SK-N-SH (cell line): ENCODE results near the gene POU4F2. TPM values are rescaled to one million over a fixed set of nuclear protein-coding genes. Genes with fewer than 3 reads are reported as not detected.

Source experiments
- CTCF ChIA-PET: fragments of 300-600, 350-600 bp; formaldehyde crosslinking; extraction: SDS; loops from one replicate; lab custom pipeline; 2021; lab: Yijun Ruan, JAX
- POLR2A ChIA-PET: fragments of 350-600 bp; sonication (Branson Sonifier 250); formaldehyde crosslinking; extraction: SDS; loops from one replicate; lab custom pipeline; 2020; ENCODE audit warnings: antibody characterized with exemption, inconsistent platforms; lab: Yijun Ruan, JAX
- DNase-seq: peaks from one replicate; pipeline ENCODE4 v3.0.0; 2012
- H2AFZ ChIP-seq: fragments of 200-600 bp; sonication (generic); 2 replicates; pipeline ENCODE4 v1.8.1; 2016; ENCODE audit warnings: antibody characterized with exemption, mild to moderate bottlenecking, low read depth
- H3F3A ChIP-seq: fragments of 200-600 bp; sonication (generic); replicated peaks from 2 replicates; pipeline ENCODE3; 2016; ENCODE audit warnings: antibody characterized with exemption, mild to moderate bottlenecking; ENCODE audit not compliant: insufficient read depth
- H3K27ac ChIP-seq, 2 experiments: fragments of 200-500 bp in 1 of 2; fragments of 200-600 bp in 1 of 2; sonication (Bioruptor generic) in 1 of 2; sonication (generic), shearing (Covaris generic) in 1 of 2; 2 replicates each; pipeline versions ENCODE4 v1.5.1 to v1.6.1; 2014 to 2016; ENCODE audit warnings: low read depth in 2 of 2, inconsistent platforms in 1 of 2, low read length in 1 of 2, mild to moderate bottlenecking in 1 of 2, mixed read lengths in 1 of 2
- H3K27me3 ChIP-seq: fragments of 200-600 bp; sonication (generic), shearing (Covaris generic); 2 replicates; pipeline ENCODE4 v1.6.1; 2016; ENCODE audit warnings: mixed run types; ENCODE audit not compliant: insufficient read depth
- H3K36me3 ChIP-seq, 2 experiments: fragments of 200-500 bp in 1 of 2; fragments of 200-600 bp in 1 of 2; sonication (Bioruptor generic) in 1 of 2; sonication (generic) in 1 of 2; replicated peaks in 1 of 2; 2 replicates each; pipeline versions ENCODE3 to v1.5.1; 2014 to 2016; ENCODE audit warnings: low read length in 1 of 2, mild to moderate bottlenecking in 1 of 2; ENCODE audit not compliant: insufficient read depth in 2 of 2, control insufficient read depth in 1 of 2
- H3K4me1 ChIP-seq, 2 experiments: fragments of 200-500 bp in 1 of 2; fragments of 200-600 bp in 1 of 2; sonication (Bioruptor generic) in 1 of 2; sonication (generic), shearing (Covaris generic) in 1 of 2; 2 replicates each; pipeline versions ENCODE4 v1.5.1 to v1.6.1; 2014 to 2016; ENCODE audit warnings: low read depth in 1 of 2, low read length in 1 of 2, mixed run types in 1 of 2; ENCODE audit not compliant: insufficient read depth in 2 of 2, control insufficient read depth in 1 of 2
- H3K4me2 ChIP-seq: fragments of 200-600 bp; sonication (generic), shearing (Covaris generic); 2 replicates; pipeline ENCODE4 v1.6.1; 2017; ENCODE audit warnings: mixed run types
- H3K4me3 ChIP-seq, 2 experiments: fragments of 200-500 bp in 1 of 2; fragments of 200-600 bp in 1 of 2; sonication (Bioruptor generic) in 1 of 2; sonication (generic), shearing (Covaris generic) in 1 of 2; 2 replicates each; pipeline versions ENCODE4 v1.5.1 to v1.8.1; 2014 to 2016; ENCODE audit warnings: low read depth in 2 of 2, inconsistent platforms in 1 of 2, low read length in 1 of 2, mild to moderate bottlenecking in 1 of 2, mixed read lengths in 1 of 2, moderate library complexity in 1 of 2
- H3K79me2 ChIP-seq: fragments of 200-600 bp; sonication (generic); 2 replicates; pipeline ENCODE4 v1.8.1; 2017; ENCODE audit warnings: mild to moderate bottlenecking; ENCODE audit not compliant: insufficient read depth
- H3K9ac ChIP-seq: fragments of 200-600 bp; sonication (generic); 2 replicates; pipeline ENCODE4 v1.6.1; 2017; ENCODE audit warnings: mixed run types
- H3K9me2 ChIP-seq: fragments of 200-600 bp; sonication (generic); 2 replicates; pipeline ENCODE4 v1.6.1; 2017; ENCODE audit warnings: mixed run types
- H3K9me3 ChIP-seq: fragments of 200-600 bp; sonication (generic); 2 replicates; pipeline ENCODE4 v1.6.1; 2017; ENCODE audit warnings: mixed run types, mild to moderate bottlenecking, moderate library complexity
- H4K20me1 ChIP-seq: fragments of 200-600 bp; sonication (generic); 2 replicates; pipeline ENCODE4 v1.6.1; 2017; ENCODE audit warnings: mild to moderate bottlenecking, mixed run types; ENCODE audit not compliant: insufficient read depth
- CHD2 ChIP-seq: fragments of 150-350 bp; IDR thresholded peaks from 2 replicates; pipeline ENCODE4 v1.6.1; 2018; ENCODE audit warnings: low read length; ENCODE audit not compliant: partially characterized antibody
- ELF1 ChIP-seq: IDR thresholded peaks from 2 replicates; pipeline ENCODE4 v1.4.0; 2012
- EZH2phosphoT487 ChIP-seq: fragments of 200-600 bp; sonication (generic); IDR thresholded peaks from 2 replicates; pipeline ENCODE4 v1.6.1; 2017; ENCODE audit warnings: low read depth, mixed run types, mild to moderate bottlenecking, antibody characterized with exemption, moderate library complexity, borderline replicate concordance
- FOSL2 ChIP-seq: IDR thresholded peaks from 2 replicates; pipeline ENCODE4 v1.4.0; 2012; ENCODE audit warnings: low read depth, mild to moderate bottlenecking, moderate library complexity, borderline replicate concordance
- FOXJ3 ChIP-seq: sonication (generic); formaldehyde crosslinking; IDR thresholded peaks from 2 replicates; pipeline ENCODE4 v1.5.1; 2020; ENCODE audit warnings: mild to moderate bottlenecking, missing genetic modification reagents
- FOXM1 ChIP-seq: IDR thresholded peaks from 2 replicates; pipeline ENCODE4 v1.4.0; 2012; ENCODE audit warnings: low read depth, mild to moderate bottlenecking
- GATA2 ChIP-seq: sonication (generic); formaldehyde crosslinking; IDR thresholded peaks from 2 replicates; pipeline ENCODE4 v1.5.0; 2020; ENCODE audit warnings: mild to moderate bottlenecking, missing genetic modification reagents
- JUND ChIP-seq: IDR thresholded peaks from 2 replicates; pipeline ENCODE4 v1.4.0; 2012
- MAX ChIP-seq: IDR thresholded peaks from 2 replicates; pipeline ENCODE4 v1.4.0; 2012; ENCODE audit warnings: low read depth
- MEF2A ChIP-seq: IDR thresholded peaks from 2 replicates; pipeline ENCODE4 v1.4.0; 2012; ENCODE audit warnings: low read depth, borderline replicate concordance
- MXI1 ChIP-seq: IDR thresholded peaks from 2 replicates; pipeline ENCODE4 v1.6.1; 2012; ENCODE audit warnings: mild to moderate bottlenecking, low read depth, low read length, improper control_type of control experiment
- RCOR1 ChIP-seq: fragments of 150-350 bp; IDR thresholded peaks from 2 replicates; pipeline ENCODE4 v1.6.1; 2017; ENCODE audit warnings: antibody characterized with exemption, low read length
- RFX5 ChIP-seq: IDR thresholded peaks from 2 replicates; pipeline ENCODE4 v1.6.1; 2012; ENCODE audit warnings: mild to moderate bottlenecking, improper control_type of control experiment, low read length
- RXRA ChIP-seq: IDR thresholded peaks from 2 replicates; pipeline ENCODE4 v1.4.0; 2012; ENCODE audit warnings: low read depth, mild to moderate bottlenecking, borderline replicate concordance
- SIN3A ChIP-seq: IDR thresholded peaks from 2 replicates; pipeline ENCODE4 v1.6.1; 2012; ENCODE audit warnings: low read depth, mild to moderate bottlenecking, low read length, moderate library complexity, borderline replicate concordance
- SMC3 ChIP-seq: IDR thresholded peaks from 2 replicates; pipeline ENCODE4 v1.6.1; 2012; ENCODE audit warnings: low read depth, low read length, improper control_type of control experiment
- TAF1 ChIP-seq: IDR thresholded peaks from 2 replicates; pipeline ENCODE4 v1.6.1; 2012; ENCODE audit warnings: low read depth, mild to moderate bottlenecking, low read length, moderate library complexity, borderline replicate concordance
- TCF12 ChIP-seq: IDR thresholded peaks from 2 replicates; pipeline ENCODE4 v1.4.0; 2012
- TEAD4 ChIP-seq: IDR thresholded peaks from 2 replicates; pipeline ENCODE4 v1.4.0; 2012; ENCODE audit warnings: mild to moderate bottlenecking, borderline replicate concordance; ENCODE audit not compliant: insufficient read depth
- USF2 ChIP-seq: fragments of 150-350 bp; IDR thresholded peaks from 2 replicates; pipeline ENCODE4 v1.6.1; 2017; ENCODE audit warnings: antibody characterized with exemption, low read length, low read depth, borderline replicate concordance
- WGBS: methylation state at CpG from one replicate; pipeline ENCODE4 v1.1.6; 2017; ENCODE audit warnings: low lambda C conversion rate; 5-methylcytosine and 5-hydroxymethylcytosine counted together
- polyA plus RNA-seq, 3 experiments: library from polyadenylated mRNA; depleted of rRNA; stranded (reverse); fragments of >200 nt; gene quantifications; 2 replicates each; pipeline ENCODE4 v1.2.3, GENCODE V29; 2012
- TF ChIP-seq, protein P1 (sequence below): IDR thresholded peaks from 2 replicates; pipeline ENCODE4 v1.4.0; 2012; ENCODE audit warnings: low read depth, borderline replicate concordance

The POU4F2 gene
- polyA plus RNA-seq, 1 of the 3 experiments (the other 2 are of a cell fraction): not detected

DNA sequence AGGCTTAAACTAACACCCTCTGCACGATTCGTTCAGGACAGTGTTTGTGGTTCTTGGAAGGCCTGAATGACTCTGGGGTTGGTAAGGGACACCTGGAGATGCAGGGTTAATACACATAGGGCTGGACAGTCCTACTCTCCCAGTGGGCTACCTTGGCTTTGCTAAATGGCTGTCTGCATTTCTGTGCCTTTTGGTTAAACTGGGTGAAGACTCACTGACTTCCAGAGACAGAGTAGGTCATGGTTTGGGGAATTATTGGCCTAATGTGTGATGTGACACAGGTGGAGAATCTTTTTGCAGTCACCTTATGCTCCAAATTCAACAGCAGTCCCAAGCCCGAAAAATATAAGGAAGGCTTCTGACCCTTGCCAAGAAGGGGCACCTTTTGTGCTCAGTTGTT is 10.5 kb downstream of the POU4F2 start:
- Histone ChIP-seq H3K9me2 (no peaks in the 10 kb centered on the region), H3F3A (no peaks in the 10 kb centered on the region), H3K4me2 (no peak overlapping the region), H3K4me1 (no peaks in the 10 kb centered on the region; a peak in 2 of 4 replicates), H3K36me3 (no peaks in the 10 kb centered on the region), H3K9ac (no peak overlapping the region), H2AFZ (no peak overlapping the region), H3K9me3 (no peaks in the 10 kb centered on the region)
- ChIA-PET POLR2A (no interaction called here), CTCF (no interaction called here)
- TF ChIP-seq TEAD4 (no peak), RFX5 (no peak), SMC3 (no peak), RXRA (no peak), ELF1 (no peak), TCF12 (no peak), SIN3A (no peak), MXI1 (no peak), RCOR1 (no peak), FOXJ3 (no peak), JUND (no peak), EZH2phosphoT487 (no peak), MAX (no peak), CHD2 (no peak), USF2 (no peak), MEF2A (no peak)
- TF ChIP-seq, protein P1, sequence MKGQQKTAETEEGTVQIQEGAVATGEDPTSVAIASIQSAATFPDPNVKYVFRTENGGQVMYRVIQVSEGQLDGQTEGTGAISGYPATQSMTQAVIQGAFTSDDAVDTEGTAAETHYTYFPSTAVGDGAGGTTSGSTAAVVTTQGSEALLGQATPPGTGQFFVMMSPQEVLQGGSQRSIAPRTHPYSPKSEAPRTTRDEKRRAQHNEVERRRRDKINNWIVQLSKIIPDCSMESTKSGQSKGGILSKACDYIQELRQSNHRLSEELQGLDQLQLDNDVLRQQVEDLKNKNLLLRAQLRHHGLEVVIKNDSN: no peak
- TF ChIP-seq, all 33 proteins: peak for 0
- Histone ChIP-seq H3K79me2 (no peaks in the 10 kb centered on the region), H3K4me3 (no peak overlapping the region), H3K27me3 (peaks cover 48% of the 10 kb centered on the region), H4K20me1 (no peaks in the 10 kb centered on the region), H3K27ac (no peak overlapping the region)
- no peak for DNase-seq
- 17% methylated on average over 3 of the region's 3 CpGs for WGBS

DNA sequence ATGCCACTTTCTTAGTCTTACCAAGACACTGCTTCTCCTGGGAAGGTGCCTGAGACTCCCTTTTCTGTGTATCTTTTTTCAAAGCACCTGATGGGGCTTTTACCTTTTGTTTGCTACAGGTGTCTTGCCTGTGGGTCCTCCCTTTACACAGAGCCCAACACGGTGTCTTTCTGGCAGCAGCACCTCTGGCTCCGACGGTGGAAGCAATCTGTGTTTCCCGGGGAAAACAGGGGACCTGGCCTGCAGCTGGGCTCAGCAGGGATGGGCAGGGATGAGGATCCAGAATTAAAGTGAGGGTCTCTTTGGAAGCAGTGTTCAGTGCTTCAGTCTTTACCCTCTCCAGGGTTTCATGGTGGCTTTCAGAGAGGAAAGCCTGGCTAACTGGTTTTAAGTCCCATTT is 11.3 kb downstream of the POU4F2 start:
- Histone ChIP-seq H3K9me2 (no peaks in the 10 kb centered on the region), H3K27ac (no peak overlapping the region), H3F3A (no peaks in the 10 kb centered on the region), H3K4me2 (no peak overlapping the region), H3K4me1 (no peaks in the 10 kb centered on the region; a peak in 3 of 4 replicates), H3K9me3 (no peaks in the 10 kb centered on the region), H3K9ac (no peak overlapping the region), H2AFZ (no peak overlapping the region), H3K36me3 (no peaks in the 10 kb centered on the region), H3K4me3 (no peak overlapping the region), H3K27me3 (peaks cover 48% of the 10 kb centered on the region), H3K79me2 (no peaks in the 10 kb centered on the region), H4K20me1 (no peaks in the 10 kb centered on the region)
- no peak for DNase-seq
- POLR2A ChIA-PET: no interaction called here
- TF ChIP-seq FOXM1 (no peak), RCOR1 (no peak), ELF1 (no peak), GATA2 (CRISPR knock-in tag) (no peak), FOXJ3 (no peak), TAF1 (no peak), RFX5 (no peak), RXRA (no peak), FOSL2 (no peak)
- CTCF ChIA-PET: no interaction called here
- 3% methylated on average over 4 of the region's 4 CpGs for whole genome bisulfite sequencing
